ENCODE measurements around the gene IRF7. TPM values are rescaled to one million over a fixed set of nuclear protein-coding genes. Genes with fewer than 3 reads are reported as not detected.

The IRF7 gene
- total and polyA plus RNA-seq, 2 experiments from 2014 or later = 12.3 to 17.3 TPM

- TF ChIP-seq, protein P1, sequence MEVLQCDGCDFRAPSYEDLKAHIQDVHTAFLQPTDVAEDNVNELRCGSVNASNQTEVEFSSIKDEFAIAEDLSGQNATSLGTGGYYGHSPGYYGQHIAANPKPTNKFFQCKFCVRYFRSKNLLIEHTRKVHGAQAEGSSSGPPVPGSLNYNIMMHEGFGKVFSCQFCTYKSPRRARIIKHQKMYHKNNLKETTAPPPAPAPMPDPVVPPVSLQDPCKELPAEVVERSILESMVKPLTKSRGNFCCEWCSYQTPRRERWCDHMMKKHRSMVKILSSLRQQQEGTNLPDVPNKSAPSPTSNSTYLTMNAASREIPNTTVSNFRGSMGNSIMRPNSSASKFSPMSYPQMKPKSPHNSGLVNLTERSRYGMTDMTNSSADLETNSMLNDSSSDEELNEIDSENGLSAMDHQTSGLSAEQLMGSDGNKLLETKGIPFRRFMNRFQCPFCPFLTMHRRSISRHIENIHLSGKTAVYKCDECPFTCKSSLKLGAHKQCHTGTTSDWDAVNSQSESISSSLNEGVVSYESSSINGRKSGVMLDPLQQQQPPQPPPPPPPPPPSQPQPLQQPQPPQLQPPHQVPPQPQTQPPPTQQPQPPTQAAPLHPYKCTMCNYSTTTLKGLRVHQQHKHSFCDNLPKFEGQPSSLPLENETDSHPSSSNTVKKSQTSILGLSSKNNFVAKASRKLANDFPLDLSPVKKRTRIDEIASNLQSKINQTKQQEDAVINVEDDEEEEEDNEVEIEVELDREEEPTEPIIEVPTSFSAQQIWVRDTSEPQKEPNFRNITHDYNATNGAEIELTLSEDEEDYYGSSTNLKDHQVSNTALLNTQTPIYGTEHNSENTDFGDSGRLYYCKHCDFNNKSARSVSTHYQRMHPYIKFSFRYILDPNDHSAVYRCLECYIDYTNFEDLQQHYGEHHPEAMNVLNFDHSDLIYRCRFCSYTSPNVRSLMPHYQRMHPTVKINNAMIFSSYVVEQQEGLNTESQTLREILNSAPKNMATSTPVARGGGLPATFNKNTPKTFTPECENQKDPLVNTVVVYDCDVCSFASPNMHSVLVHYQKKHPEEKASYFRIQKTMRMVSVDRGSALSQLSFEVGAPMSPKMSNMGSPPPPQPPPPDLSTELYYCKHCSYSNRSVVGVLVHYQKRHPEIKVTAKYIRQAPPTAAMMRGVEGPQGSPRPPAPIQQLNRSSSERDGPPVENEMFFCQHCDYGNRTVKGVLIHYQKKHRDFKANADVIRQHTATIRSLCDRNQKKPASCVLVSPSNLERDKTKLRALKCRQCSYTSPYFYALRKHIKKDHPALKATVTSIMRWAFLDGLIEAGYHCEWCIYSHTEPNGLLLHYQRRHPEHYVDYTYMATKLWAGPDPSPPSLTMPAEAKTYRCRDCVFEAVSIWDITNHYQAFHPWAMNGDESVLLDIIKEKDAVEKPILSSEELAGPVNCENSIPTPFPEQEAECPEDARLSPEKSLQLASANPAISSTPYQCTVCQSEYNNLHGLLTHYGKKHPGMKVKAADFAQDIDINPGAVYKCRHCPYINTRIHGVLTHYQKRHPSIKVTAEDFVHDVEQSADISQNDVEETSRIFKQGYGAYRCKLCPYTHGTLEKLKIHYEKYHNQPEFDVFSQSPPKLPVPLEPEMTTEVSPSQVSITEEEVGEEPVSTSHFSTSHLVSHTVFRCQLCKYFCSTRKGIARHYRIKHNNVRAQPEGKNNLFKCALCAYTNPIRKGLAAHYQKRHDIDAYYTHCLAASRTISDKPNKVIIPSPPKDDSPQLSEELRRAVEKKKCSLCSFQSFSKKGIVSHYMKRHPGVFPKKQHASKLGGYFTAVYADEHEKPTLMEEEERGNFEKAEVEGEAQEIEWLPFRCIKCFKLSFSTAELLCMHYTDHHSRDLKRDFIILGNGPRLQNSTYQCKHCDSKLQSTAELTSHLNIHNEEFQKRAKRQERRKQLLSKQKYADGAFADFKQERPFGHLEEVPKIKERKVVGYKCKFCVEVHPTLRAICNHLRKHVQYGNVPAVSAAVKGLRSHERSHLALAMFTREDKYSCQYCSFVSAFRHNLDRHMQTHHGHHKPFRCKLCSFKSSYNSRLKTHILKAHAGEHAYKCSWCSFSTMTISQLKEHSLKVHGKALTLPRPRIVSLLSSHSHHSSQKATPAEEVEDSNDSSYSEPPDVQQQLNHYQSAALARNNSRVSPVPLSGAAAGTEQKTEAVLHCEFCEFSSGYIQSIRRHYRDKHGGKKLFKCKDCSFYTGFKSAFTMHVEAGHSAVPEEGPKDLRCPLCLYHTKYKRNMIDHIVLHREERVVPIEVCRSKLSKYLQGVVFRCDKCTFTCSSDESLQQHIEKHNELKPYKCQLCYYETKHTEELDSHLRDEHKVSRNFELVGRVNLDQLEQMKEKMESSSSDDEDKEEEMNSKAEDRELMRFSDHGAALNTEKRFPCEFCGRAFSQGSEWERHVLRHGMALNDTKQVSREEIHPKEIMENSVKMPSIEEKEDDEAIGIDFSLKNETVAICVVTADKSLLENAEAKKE (CRISPR knock-in tag; IDR thresholded peaks at IDR 0.05) = no peak
- TF ChIP-seq ETS1 (IDR thresholded peaks at IDR 0.05) (no peak), JUNB (IDR thresholded peaks at IDR 0.05; ENCODE audit: unreplicated experiment) (no peak), EZH2 (IDR thresholded peaks at IDR 0.05; ENCODE audit: low read depth, unreplicated experiment) (no peak), NANOG (IDR thresholded peaks at IDR 0.05; ENCODE audit: borderline replicate concordance) (no peak), EZH2phosphoT487 (IDR thresholded peaks at IDR 0.05; ENCODE audit: unreplicated experiment) (no peak)
Observed at GRCh38 chr11:656426-656825, 40.7 kb upstream of the IRF7 start (continued).

DNA sequence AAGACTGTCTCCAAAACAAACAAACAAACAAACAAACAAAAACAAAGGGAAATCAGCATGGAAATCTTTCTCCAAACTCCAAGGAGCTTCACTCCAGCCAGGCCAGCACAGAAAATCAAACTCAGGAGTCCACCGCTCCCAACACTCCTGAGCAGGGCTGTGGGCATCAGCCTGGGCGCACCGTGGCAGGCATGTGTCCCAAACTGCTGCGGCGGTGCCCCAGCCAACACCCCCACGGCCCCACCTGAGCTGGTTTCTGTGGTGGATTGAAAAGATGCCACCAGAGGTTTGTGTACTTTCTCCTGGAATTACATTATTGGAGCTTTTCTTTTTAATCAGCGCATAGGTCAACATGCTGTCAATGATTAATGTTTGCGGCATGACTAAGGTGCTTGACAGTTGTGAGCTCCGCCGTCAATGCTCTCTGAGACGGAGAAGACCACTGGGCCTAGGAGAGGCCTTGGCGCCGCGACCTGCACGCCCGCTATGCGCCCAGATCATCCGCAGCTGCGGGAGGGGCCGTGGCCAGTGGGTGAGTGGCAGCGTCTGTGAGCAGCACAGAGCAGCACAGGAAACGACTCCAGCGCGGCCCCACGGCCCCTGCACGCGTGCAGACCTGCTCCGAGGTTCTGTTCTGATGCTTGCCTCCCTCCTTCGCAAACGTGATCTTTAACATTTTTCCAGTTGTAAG is 39.4 kb upstream of the IRF7 start:
- H3K4me1 Mint-ChIP-seq = no peaks in the 10 kb centered on the region
- H3K27me3 Mint-ChIP-seq (ENCODE audit: insufficient read depth, low read depth, poor library complexity) = peaks cover 12% of the 10 kb centered on the region
- no peak overlapping the region for H3K27ac ChIP-seq (ENCODE audit: low read depth)
- DNase-seq (ENCODE audit: low spot score) (no peak), ATAC-seq (no peak)
- H2AFZ ChIP-seq = no peak overlapping the region
- no peaks in the 10 kb centered on the region for H3K27me3 ChIP-seq (ENCODE audit: insufficient read depth)
- no peaks in the 10 kb centered on the region for H3K4me1 ChIP-seq (ENCODE audit: insufficient read depth)
- no peak overlapping the region for H3K4me3 Mint-ChIP-seq
- H3K9me2 ChIP-seq (ENCODE audit: insufficient read depth) = no peaks in the 10 kb centered on the region
- no peaks in the 10 kb centered on the region for H3K9me3 Mint-ChIP-seq
- peaks cover 30% of the 10 kb centered on the region for H3K36me3 Mint-ChIP-seq (ENCODE audit: low read depth)
- H3K27ac Mint-ChIP-seq = no peak overlapping the region
- no peak overlapping the region for H3K4me2 ChIP-seq
- 0 out of 2 replicates have a peak, but pooled peaks cover 6% of the 10 kb centered on the region for H3F3A ChIP-seq (replicated peaks; ENCODE audit: low read depth)
- no peak overlapping the region for H3K4me3 ChIP-seq
- peaks cover 13% of the 10 kb centered on the region for H3K36me3 ChIP-seq (ENCODE audit: insufficient read depth)
- H3K79me2 ChIP-seq (replicated peaks; ENCODE audit: insufficient read depth) = no peaks in the 10 kb centered on the region
- H4K20me1 ChIP-seq (replicated peaks; ENCODE audit: insufficient read depth) = peaks cover 6% of the 10 kb centered on the region; the same call in 1 of the 2 replicates
- TF ChIP-seq ZNF114 (CRISPR knock-in tag; IDR thresholded peaks at IDR 0.05) = no peak
- TF ChIP-seq ZNF331 (CRISPR knock-in tag; IDR thresholded peaks at IDR 0.05; ENCODE audit: low read depth) = no peak
- no peak for TF ChIP-seq ETS1 (IDR thresholded peaks at IDR 0.05)
- TF ChIP-seq REST (IDR thresholded peaks at IDR 0.05; ENCODE audit: unreplicated experiment) = no peak
- no peak for TF ChIP-seq STAT1 (IDR thresholded peaks at IDR 0.05; ENCODE audit: unreplicated experiment)
- TF ChIP-seq POLR2AphosphoS5 (IDR thresholded peaks at IDR 0.05; ENCODE audit: low read depth) = no peak
- no peak for TF ChIP-seq JUNB (IDR thresholded peaks at IDR 0.05; ENCODE audit: unreplicated experiment)
